HEK293T (cell line): ENCODE data around the gene PCGF3.
"Not testable (repeated sequence)": the region's sequence is repeated elsewhere in the genome, so short reads cannot be mapped to it uniquely, and the experiment has no call there.

Experiments used
- ELF4 ChIP-seq: fragments of 450-650 bp; IDR thresholded peaks from 2 replicates; pipeline ENCODE4 v1.6.1; 2017; ENCODE audit warnings: antibody characterized with exemption
- L3MBTL2 ChIP-seq: fragments of 450-650 bp; conservative IDR thresholded peaks from 2 replicates; pipeline ENCODE4 v1.6.1; 2016; ENCODE audit warnings: mild to moderate bottlenecking
- NFRKB ChIP-seq: fragments of 450-650 bp; IDR thresholded peaks from 2 replicates; pipeline ENCODE4 v1.6.1; 2016; ENCODE audit warnings: mild to moderate bottlenecking, moderate library complexity
- SP1 ChIP-seq: fragments of 450-650 bp; IDR thresholded peaks from 2 replicates; pipeline ENCODE4 v1.6.1; 2017

DNA sequence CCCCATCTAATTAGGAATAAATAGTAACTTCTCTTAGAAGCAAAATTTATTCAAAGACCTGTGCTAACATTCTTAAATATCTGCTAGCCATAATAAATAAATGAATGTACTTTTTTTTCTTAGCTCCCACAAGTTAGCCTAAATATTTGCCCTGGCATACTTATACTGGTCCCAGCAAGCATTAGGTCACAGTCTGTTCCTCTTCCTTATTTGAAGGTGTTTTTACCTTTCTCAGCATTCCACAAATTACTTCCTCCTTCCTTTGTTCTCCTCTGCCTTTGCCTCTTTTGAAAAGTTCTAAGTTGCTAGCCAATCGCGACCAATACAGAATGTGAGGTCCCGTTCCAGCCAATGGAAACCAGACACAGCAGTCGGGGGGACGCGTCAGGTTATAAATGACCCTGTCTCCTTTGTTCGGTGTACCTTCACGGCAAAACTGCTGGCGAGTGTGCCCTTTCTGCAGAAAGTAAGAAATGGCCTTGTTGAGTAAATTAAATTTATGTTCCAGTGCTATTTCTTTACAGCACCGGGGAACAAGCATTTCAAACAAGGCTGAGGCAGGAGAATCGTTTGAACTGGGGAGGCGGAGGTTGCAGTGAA is 11.2 kb upstream of the PCGF3 start:
- not testable (repeated sequence) for TF ChIP-seq ELF4, NFRKB, L3MBTL2, SP1
